Vagina (tissue), 2 donors: ENCODE measurements around the gene AFF3.

Experiments used
- CTCF ChIP-seq, 3 experiments: fragments of 450-650 bp in 2 of 3; fragments of 200-600 bp in 1 of 3; sonication (generic) in 1 of 3; IDR thresholded peaks; one replicate each; pipeline ENCODE4 v1.5.1; 2017 to 2019; ENCODE audit warnings: antibody characterized with exemption in 3 of 3, mild to moderate bottlenecking in 2 of 3, moderate library complexity in 2 of 3
- POLR2A ChIP-seq, 2 donors: fragments of 450-650 bp; IDR thresholded peaks; one replicate each; pipeline ENCODE4 v1.6.1; 2017; ENCODE audit warnings: antibody characterized with exemption in 2 of 2, mild to moderate bottlenecking in 2 of 2, moderate library complexity in 2 of 2
- POLR2AphosphoS5 ChIP-seq, 2 donors: sonication (generic); formaldehyde crosslinking; IDR thresholded peaks; one replicate each; pipeline ENCODE4 v1.9.0; 2017; ENCODE audit warnings: antibody characterized with exemption in 2 of 2, mild to moderate bottlenecking in 2 of 2, low read depth in 1 of 2; ENCODE audit not compliant: insufficient read depth in 1 of 2

DNA sequence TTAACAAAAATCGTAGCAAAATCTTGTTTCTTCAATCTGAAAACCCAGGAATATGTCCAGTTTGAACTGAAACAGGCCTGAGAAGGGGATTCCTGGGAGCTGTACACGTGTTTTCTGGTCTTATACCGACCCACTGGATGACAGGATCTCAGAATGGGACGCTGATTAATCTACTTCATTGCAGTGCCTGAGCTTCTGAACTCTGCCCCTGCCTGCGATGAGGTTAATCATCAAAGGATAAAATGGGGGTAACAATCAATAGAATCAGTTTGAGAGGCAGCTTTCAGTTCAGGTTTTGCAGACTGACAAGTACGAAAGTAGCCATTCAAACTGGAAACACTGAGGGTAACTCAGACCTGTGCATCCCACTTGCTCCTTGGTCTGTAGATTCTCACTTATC is 378.6 kb downstream of the AFF3 start:
- TF ChIP-seq POLR2A (IDR thresholded peaks at IDR 0.05) (no peak), CTCF (IDR thresholded peaks at IDR 0.05) (no peak), POLR2AphosphoS5 (IDR thresholded peaks at IDR 0.05; ENCODE audit: insufficient read depth in 1 of 2, low read depth in 1 of 2) (no peak)
